ENCODE measurements around the gene NID1. TPM values are rescaled to one million over a fixed set of nuclear protein-coding genes. Genes with fewer than 3 reads are reported as not detected.
A peak's percentile ranks its signal among the peaks of the same experiment; 100 is the strongest.
"Not testable (repeated sequence)": the region's sequence is repeated elsewhere in the genome, so short reads cannot be mapped to it uniquely, and the experiment has no call there.

Gene NID1
- total RNA-seq, 1 experiment from 2014 or later = 0.32 TPM

DNA sequence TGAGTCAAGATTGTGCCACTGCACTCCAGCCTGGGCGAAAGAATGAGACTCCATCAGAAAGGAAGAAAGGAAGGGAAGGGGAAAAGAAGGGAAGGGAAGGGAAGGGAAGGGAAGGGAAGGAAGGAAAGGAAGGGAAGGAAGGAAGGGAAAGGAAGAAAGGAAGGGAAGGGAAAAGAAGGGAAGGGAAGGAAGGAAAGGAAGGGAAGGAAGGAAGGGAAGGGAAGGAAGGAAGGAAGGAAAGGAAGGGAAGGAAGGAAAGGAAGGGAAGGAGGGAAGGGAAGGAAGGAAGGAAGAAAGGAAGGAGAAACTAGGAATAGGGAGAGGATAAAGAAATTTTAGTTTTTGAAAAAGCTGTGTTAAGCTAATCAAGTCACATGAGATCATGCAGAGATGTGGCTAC lies 33.4 kb upstream of the NID1 start:
- ATAC-seq (no peak), DNase-seq (ENCODE audit: low read depth, low spot score) (no peak)
- ChIA-PET RAD21 (ENCODE audit: low non-redundant PET in 1 of 2, low total read pairs in 2 of 2, uncharacterized antibody in 2 of 2, unreplicated experiment in 2 of 2) (no interaction called here), CTCF (no interaction called here), POLR2A (no interaction called here)
- Histone ChIP-seq H4K20me1 (ENCODE audit: insufficient read depth) (no peaks in the 10 kb centered on the region), H3K9me3 (ENCODE audit: control insufficient read depth in 1 of 2, insufficient read depth in 1 of 2, low read depth in 1 of 2, low read length in 2 of 2) (peaks cover 0 to 15% of the 10 kb centered on the region in 2 experiments; a peak in 1 of 4 replicates), H2AFZ (ENCODE audit: low read depth, low read length, poor library complexity, severe bottlenecking) (no peak overlapping the region), H3K27me3 (ENCODE audit: insufficient read depth, low read length) (no peaks in the 10 kb centered on the region), H3K4me3 (replicated peaks in 1 of 2; ENCODE audit: low read depth in 1 of 2, low read length in 2 of 2) (no peak overlapping the region), H3K79me2 (ENCODE audit: insufficient read depth, low read length) (no peaks in the 10 kb centered on the region), H3K4me2 (ENCODE audit: low read length) (no peak overlapping the region), H3K4me1 (ENCODE audit: control insufficient read depth in 1 of 2, insufficient read depth in 2 of 2, low read length in 2 of 2) (peaks cover 0 to 5% of the 10 kb centered on the region in 2 experiments; a peak in 1 of 4 replicates), H3K36me3 (ENCODE audit: control insufficient read depth in 1 of 2, insufficient read depth in 2 of 2, low read length in 2 of 2) (no peaks in the 10 kb centered on the region), H3K9me2 (ENCODE audit: insufficient read depth) (no peaks in the 10 kb centered on the region), H3K9ac (ENCODE audit: low read length) (no peak overlapping the region), H3K27ac (ENCODE audit: low read depth, low read length) (no peak overlapping the region)
- no TSS peak for BruUV-seq (replicated peaks)
- no peak for TF ChIP-seq ELF1 (IDR thresholded peaks at IDR 0.05; ENCODE audit: borderline replicate concordance, low read depth)
- TF ChIP-seq FOSL1 (IDR thresholded peaks at IDR 0.05; ENCODE audit: low read depth) = no peak
- TF ChIP-seq SRF (IDR thresholded peaks at IDR 0.05; ENCODE audit: low read depth) = no peak
- intact Hi-C loops (cut with micrococcal nuclease) = no loop called here

- CTCF ChIA-PET; H3K4me1 ChIP-seq (ENCODE audit: control insufficient read depth in 1 of 2, insufficient read depth in 2 of 2, low read length in 2 of 2); RAD21 ChIA-PET (ENCODE audit: low non-redundant PET in 1 of 2, low total read pairs in 2 of 2, uncharacterized antibody in 2 of 2, unreplicated experiment in 2 of 2); BruUV-seq (replicated peaks); ATAC-seq; H3K4me2 ChIP-seq (ENCODE audit: low read length); H3K36me3 ChIP-seq (ENCODE audit: control insufficient read depth in 1 of 2, insufficient read depth in 2 of 2, low read length in 2 of 2); intact Hi-C loops (cut with micrococcal nuclease); H3K9me2 ChIP-seq (ENCODE audit: insufficient read depth); H3K79me2 ChIP-seq (ENCODE audit: insufficient read depth, low read length); H4K20me1 ChIP-seq (ENCODE audit: insufficient read depth); POLR2A ChIA-PET; H3K9ac ChIP-seq (ENCODE audit: low read length); H3K4me3 ChIP-seq (replicated peaks in 1 of 2; ENCODE audit: low read depth in 1 of 2, low read length in 2 of 2); H2AFZ ChIP-seq (ENCODE audit: low read depth, low read length, poor library complexity, severe bottlenecking); H3K27me3 ChIP-seq (ENCODE audit: insufficient read depth, low read length): not testable (repeated sequence)
- Histone ChIP-seq H3K9me3 (ENCODE audit: control insufficient read depth in 1 of 2, insufficient read depth in 1 of 2, low read depth in 1 of 2, low read length in 2 of 2) (peaks cover 0 to 15% of the 10 kb centered on the region in 2 experiments; a peak in 1 of 4 replicates), H3K27ac (ENCODE audit: low read depth, low read length) (peak overlapping the region; percentile 50)
- peak; percentile 96 for DNase-seq (ENCODE audit: low read depth, low spot score)
- 0 out of 2 replicates have a peak, but pooled peaks have one; percentile 35 for TF ChIP-seq CEBPB (IDR thresholded peaks at IDR 0.05; ENCODE audit: low read depth)
- TF ChIP-seq POLR2AphosphoS5 (IDR thresholded peaks at IDR 0.05; ENCODE audit: low read depth, low read length) = peak; percentile 48
- peak; percentile 67 for TF ChIP-seq MAX (IDR thresholded peaks at IDR 0.05)
- TF ChIP-seq SP1 (IDR thresholded peaks at IDR 0.05; ENCODE audit: low read depth) = peak; percentile 60
- TF ChIP-seq TCF7L2 (IDR thresholded peaks at IDR 0.05; ENCODE audit: borderline replicate concordance, extremely low read depth, insufficient read depth, insufficient read length) = peak; percentile 74
- TF ChIP-seq FOSL1 (IDR thresholded peaks at IDR 0.05; ENCODE audit: low read depth) = peak; percentile 93
- TF ChIP-seq ZBTB33 (IDR thresholded peaks at IDR 0.05; ENCODE audit: extremely low read depth, insufficient replicate concordance, low read length) = peak; percentile 23
- TF ChIP-seq, protein P1, sequence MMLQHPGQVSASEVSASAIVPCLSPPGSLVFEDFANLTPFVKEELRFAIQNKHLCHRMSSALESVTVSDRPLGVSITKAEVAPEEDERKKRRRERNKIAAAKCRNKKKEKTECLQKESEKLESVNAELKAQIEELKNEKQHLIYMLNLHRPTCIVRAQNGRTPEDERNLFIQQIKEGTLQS (IDR thresholded peaks at IDR 0.05) = peak; percentile 79; the same call in 1 of the 2 replicates
- TF ChIP-seq SRF (IDR thresholded peaks at IDR 0.05; ENCODE audit: low read depth) = peak; percentile 74
- TF ChIP-seq CBX3 (IDR thresholded peaks at IDR 0.05; ENCODE audit: low read depth) = peak; percentile 11; the same call in 1 of the 2 replicates
- TF ChIP-seq JUND (IDR thresholded peaks at IDR 0.05) = peak; percentile 91
These were observed 32.0 kb upstream of the NID1 start for GRCh38 chr1:236096660-236097482.

All from HCT116 (cell line).